ENCODE measurements around the gene SPATA9. TPM values are rescaled to one million over a fixed set of nuclear protein-coding genes. Genes with fewer than 3 reads are reported as not detected.

The SPATA9 gene
- total and polyA plus RNA-seq, 3 donors from 2014 or later = 7.4 to 36.9 (median 21.2) TPM

DNA sequence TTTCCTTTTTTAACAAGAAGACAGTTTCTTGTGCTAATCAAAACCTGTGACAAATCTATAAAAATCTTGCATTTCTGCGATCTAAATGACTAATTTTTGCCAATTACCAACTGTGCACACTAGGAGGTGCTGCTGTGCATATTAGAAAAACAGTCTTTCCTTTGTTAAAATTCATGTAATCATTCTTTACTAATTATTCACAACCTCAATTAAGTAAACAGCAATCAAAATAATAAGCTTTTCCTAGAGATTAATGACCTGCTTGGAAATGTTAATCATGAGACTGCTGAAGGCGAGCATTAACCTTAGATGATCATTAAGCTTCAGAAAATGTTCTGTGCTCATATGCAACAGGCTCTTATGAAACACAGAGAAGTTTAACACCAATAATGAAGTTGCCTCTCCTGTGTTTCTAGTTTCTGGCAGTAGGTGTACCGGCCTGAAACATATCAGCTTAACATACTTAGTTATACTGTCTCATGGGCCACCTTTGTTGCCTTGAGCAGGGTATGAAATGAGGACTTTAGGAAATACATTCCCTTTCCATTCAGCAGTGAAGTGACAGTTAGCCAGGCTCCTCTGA, 18.5 kb downstream of the SPATA9 start:
- Histone ChIP-seq H3K4me3 (no peak overlapping the region), H3K27me3 (no peaks in the 10 kb centered on the region), H3K9me3 (no peaks in the 10 kb centered on the region), H3K4me1 (peaks cover 16% of the 10 kb centered on the region), H3K27ac (peak overlapping the region; percentile 18 to 47), H3K36me3 (ENCODE audit: low read depth, missing control alignments) (no peaks in the 10 kb centered on the region)
- peak; percentile 76 to 87 (median 77) for TF ChIP-seq CTCF (IDR thresholded peaks at IDR 0.05)
- no peak for TF ChIP-seq POLR2A (IDR thresholded peaks at IDR 0.05)
- WGBS, 2 donors = 16 to 23% methylated on average over 3 of the region's 3 CpGs
- intact Hi-C loops (cut with DNase I; ENCODE audit: low total_unique reads) = loop anchor here (5.0 kb wide), 1 partner anchor 183 kb away; no protein-coding TSS in a partner anchor
- peak; percentile 55 for DNase-seq

GRCh38 chr5:95662946-95663345, 19.8 kb downstream of the SPATA9 start:
- H3K27ac ChIP-seq = no peak overlapping the region
- H3K4me3 ChIP-seq = no peak overlapping the region
- no peaks in the 10 kb centered on the region for H3K36me3 ChIP-seq (ENCODE audit: low read depth, missing control alignments)
- intact Hi-C loops (cut with DNase I; ENCODE audit: low total_unique reads) = loop anchor here (5.0 kb wide), 1 partner anchor 184 kb away; no protein-coding TSS in a partner anchor
- TF ChIP-seq CTCF (IDR thresholded peaks at IDR 0.05) = no peak
- TF ChIP-seq POLR2A (IDR thresholded peaks at IDR 0.05) = no peak
- H3K27me3 ChIP-seq = no peaks in the 10 kb centered on the region
- peaks cover 12% of the 10 kb centered on the region for H3K4me1 ChIP-seq
- no peaks in the 10 kb centered on the region for H3K9me3 ChIP-seq
- DNase-seq = no peak

DNA sequence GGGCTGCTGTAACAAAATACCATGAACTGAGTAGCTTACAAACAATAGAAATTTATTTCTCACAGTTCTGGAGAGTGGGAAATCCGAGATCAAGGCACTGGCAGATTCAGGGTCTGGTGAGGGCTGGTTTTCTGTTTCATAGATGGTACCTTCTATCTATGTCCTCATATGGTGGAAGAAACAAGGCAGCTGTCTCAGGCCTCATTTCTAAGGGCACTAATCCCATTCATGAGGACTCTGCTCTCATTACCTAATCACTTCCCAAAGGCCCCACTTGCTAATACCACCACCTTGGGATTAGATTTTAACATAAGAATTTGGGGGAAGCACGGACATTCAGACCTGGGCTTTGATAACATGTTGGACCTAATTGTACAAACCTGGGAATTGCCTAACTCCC, 22.7 kb downstream of the SPATA9 start:
- H3K9me3 ChIP-seq = no peaks in the 10 kb centered on the region
- TF ChIP-seq POLR2A (IDR thresholded peaks at IDR 0.05) (no peak), CTCF (IDR thresholded peaks at IDR 0.05) (no peak)
- 79 to 93% methylated on average over 2 of the region's 2 CpGs for WGBS, 2 donors
- no peak for DNase-seq
- H3K36me3 ChIP-seq (ENCODE audit: low read depth, missing control alignments) = no peaks in the 10 kb centered on the region
- H3K4me3 ChIP-seq = no peak overlapping the region
- H3K4me1 ChIP-seq = peaks cover 8% of the 10 kb centered on the region
- H3K27me3 ChIP-seq = no peaks in the 10 kb centered on the region
- intact Hi-C loops (cut with DNase I; ENCODE audit: low total_unique reads) = loop anchor here (5.0 kb wide), 1 partner anchor 187 kb away; no protein-coding TSS in a partner anchor
- no peak overlapping the region for H3K27ac ChIP-seq

GRCh38 chr5:95655575-95655974, 27.2 kb downstream of the SPATA9 start:
- no peaks in the 10 kb centered on the region for H3K9me3 ChIP-seq
- no peaks in the 10 kb centered on the region for H3K27me3 ChIP-seq
- WGBS, 2 donors = 57 to 79% methylated on average over 1 of the region's 1 CpG
- no peak for DNase-seq
- intact Hi-C loops (cut with DNase I; ENCODE audit: low total_unique reads) = no loop called here
- no peak overlapping the region for H3K27ac ChIP-seq
- no peak overlapping the region for H3K4me3 ChIP-seq
- no peaks in the 10 kb centered on the region for H3K36me3 ChIP-seq (ENCODE audit: low read depth, missing control alignments)
- TF ChIP-seq POLR2A (IDR thresholded peaks at IDR 0.05) (no peak), CTCF (IDR thresholded peaks at IDR 0.05) (no peak)
- no peaks in the 10 kb centered on the region for H3K4me1 ChIP-seq

DNA sequence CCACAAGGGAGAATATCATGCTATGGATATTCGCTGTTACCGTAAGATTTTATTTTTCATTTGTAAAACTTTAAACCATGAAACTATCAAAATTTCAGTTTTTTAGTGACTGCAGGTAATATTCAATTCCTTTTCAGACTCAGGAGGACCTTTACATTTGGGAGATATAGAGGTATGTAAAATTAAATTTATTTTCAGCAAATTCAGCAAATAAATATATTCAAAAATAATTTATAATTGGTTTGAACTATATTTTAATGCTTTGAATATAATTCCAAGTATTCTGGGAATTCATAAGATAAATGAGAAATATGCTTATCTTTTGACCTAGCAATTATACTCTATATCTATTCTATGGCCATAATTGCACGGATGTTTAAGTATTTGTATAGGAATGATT, 28.6 kb downstream of the SPATA9 start:
- WGBS, 2 donors = 97 to 99% methylated on average over 3 of the region's 3 CpGs
- H3K36me3 ChIP-seq (ENCODE audit: low read depth, missing control alignments) = no peaks in the 10 kb centered on the region
- intact Hi-C loops (cut with DNase I; ENCODE audit: low total_unique reads) = no loop called here

More for the DNA sequence above, 28.6 kb downstream of the SPATA9 start:
- Histone ChIP-seq H3K27me3 (no peaks in the 10 kb centered on the region), H3K4me1 (no peaks in the 10 kb centered on the region), H3K9me3 (no peaks in the 10 kb centered on the region), H3K27ac (no peak overlapping the region), H3K4me3 (no peak overlapping the region)
- DNase-seq = no peak
- TF ChIP-seq POLR2A (IDR thresholded peaks at IDR 0.05) = no peak
- no peak for TF ChIP-seq CTCF (IDR thresholded peaks at IDR 0.05)
